ENCODE results near the gene RAB28.

The RAB28 gene

GRCh38 chr4:13529128-13529919 is 45.2 kb upstream of the RAB28 start:
- no peak overlapping the region for H2AFZ ChIP-seq (ENCODE audit: low read length)
- no peak overlapping the region for H3K27ac ChIP-seq (ENCODE audit: low read depth, low read length, poor library complexity, severe bottlenecking)
- H3K4me2 ChIP-seq (ENCODE audit: low read length): no peak overlapping the region
- no peak overlapping the region for H3K4me3 ChIP-seq (ENCODE audit: low read depth, low read length, poor library complexity, severe bottlenecking)
- no peaks in the 10 kb centered on the region for H4K20me1 ChIP-seq (ENCODE audit: insufficient read depth, low read length)
- H3K9ac ChIP-seq (ENCODE audit: low read length): no peak overlapping the region
- H3K27me3 ChIP-seq (ENCODE audit: insufficient read depth, low read length): no peaks in the 10 kb centered on the region
- no peaks in the 10 kb centered on the region for H3K79me2 ChIP-seq (ENCODE audit: insufficient read depth, low read length)
- H3K9me2 ChIP-seq (ENCODE audit: low read depth, low read length): no peaks in the 10 kb centered on the region
- no peaks in the 10 kb centered on the region for H3K36me3 ChIP-seq (ENCODE audit: insufficient read depth, low read length)
- H3K9me3 ChIP-seq (ENCODE audit: low read length): no peaks in the 10 kb centered on the region
- TF ChIP-seq EZH2 (IDR thresholded peaks at IDR 0.05; ENCODE audit: borderline replicate concordance, low read length) (no peak), CTCF (IDR thresholded peaks at IDR 0.05; ENCODE audit: low read length) (no peak)
- no peaks in the 10 kb centered on the region for H3F3A ChIP-seq (ENCODE audit: insufficient read depth, low read length)
- H3K4me1 ChIP-seq (ENCODE audit: insufficient read depth, low read length, severe bottlenecking): no peaks in the 10 kb centered on the region

GRCh38 chr4:13528821-13529127 is 44.6 kb upstream of the RAB28 start:
- H3K27ac ChIP-seq (ENCODE audit: low read depth, low read length, poor library complexity, severe bottlenecking): no peak overlapping the region
- no peak overlapping the region for H3K4me3 ChIP-seq (ENCODE audit: low read depth, low read length, poor library complexity, severe bottlenecking)
- no peaks in the 10 kb centered on the region for H3K27me3 ChIP-seq (ENCODE audit: insufficient read depth, low read length)
- no peak overlapping the region for H3K9ac ChIP-seq (ENCODE audit: low read length)
- no peaks in the 10 kb centered on the region for H4K20me1 ChIP-seq (ENCODE audit: insufficient read depth, low read length)
- TF ChIP-seq EZH2 (IDR thresholded peaks at IDR 0.05; ENCODE audit: borderline replicate concordance, low read length) (no peak), CTCF (IDR thresholded peaks at IDR 0.05; ENCODE audit: low read length) (no peak)
- no peaks in the 10 kb centered on the region for H3F3A ChIP-seq (ENCODE audit: insufficient read depth, low read length)
- no peaks in the 10 kb centered on the region for H3K9me2 ChIP-seq (ENCODE audit: low read depth, low read length)
- H3K79me2 ChIP-seq (ENCODE audit: insufficient read depth, low read length): no peaks in the 10 kb centered on the region
- no peaks in the 10 kb centered on the region for H3K9me3 ChIP-seq (ENCODE audit: low read length)
- no peak overlapping the region for H3K4me2 ChIP-seq (ENCODE audit: low read length)
- H3K36me3 ChIP-seq (ENCODE audit: insufficient read depth, low read length): no peaks in the 10 kb centered on the region
- no peak overlapping the region for H2AFZ ChIP-seq (ENCODE audit: low read length)
- H3K4me1 ChIP-seq (ENCODE audit: insufficient read depth, low read length, severe bottlenecking): no peaks in the 10 kb centered on the region

- H3K36me3 ChIP-seq (ENCODE audit: insufficient read depth, low read length): no peaks in the 10 kb centered on the region
- H3K9ac ChIP-seq (ENCODE audit: low read length): no peak overlapping the region
- H3K4me3 ChIP-seq (ENCODE audit: low read depth, low read length, poor library complexity, severe bottlenecking): no peak overlapping the region
- no peaks in the 10 kb centered on the region for H3K79me2 ChIP-seq (ENCODE audit: insufficient read depth, low read length)
- no peak overlapping the region for H3K27ac ChIP-seq (ENCODE audit: low read depth, low read length, poor library complexity, severe bottlenecking)
- no peak overlapping the region for H2AFZ ChIP-seq (ENCODE audit: low read length)
- H3K4me1 ChIP-seq (ENCODE audit: insufficient read depth, low read length, severe bottlenecking): no peaks in the 10 kb centered on the region
- no peak overlapping the region for H3K4me2 ChIP-seq (ENCODE audit: low read length)
- no peaks in the 10 kb centered on the region for H3F3A ChIP-seq (ENCODE audit: insufficient read depth, low read length)
- no peaks in the 10 kb centered on the region for H3K27me3 ChIP-seq (ENCODE audit: insufficient read depth, low read length)
- TF ChIP-seq EZH2 (IDR thresholded peaks at IDR 0.05; ENCODE audit: borderline replicate concordance, low read length) (no peak), CTCF (IDR thresholded peaks at IDR 0.05; ENCODE audit: low read length) (no peak)
- no peaks in the 10 kb centered on the region for H4K20me1 ChIP-seq (ENCODE audit: insufficient read depth, low read length)
- H3K9me2 ChIP-seq (ENCODE audit: low read depth, low read length): no peaks in the 10 kb centered on the region
- no peaks in the 10 kb centered on the region for H3K9me3 ChIP-seq (ENCODE audit: low read length)
These were observed 44.1 kb upstream of the RAB28 start for GRCh38 chr4:13527981-13528820.
